Stimulated activated CD4-positive, alpha-beta T cell treated with anti-CD3 and anti-CD28 coated beads, Interleukin-2, amount 100 ng/mL, for 48 hours (primary cell): Measurements from ENCODE around the gene RNF152.

Source experiments
- DNase-seq, 2 donors: peaks; one replicate each; pipeline ENCODE4 v3.0.0-alpha.2; 2020

RNF152 gene

DNA sequence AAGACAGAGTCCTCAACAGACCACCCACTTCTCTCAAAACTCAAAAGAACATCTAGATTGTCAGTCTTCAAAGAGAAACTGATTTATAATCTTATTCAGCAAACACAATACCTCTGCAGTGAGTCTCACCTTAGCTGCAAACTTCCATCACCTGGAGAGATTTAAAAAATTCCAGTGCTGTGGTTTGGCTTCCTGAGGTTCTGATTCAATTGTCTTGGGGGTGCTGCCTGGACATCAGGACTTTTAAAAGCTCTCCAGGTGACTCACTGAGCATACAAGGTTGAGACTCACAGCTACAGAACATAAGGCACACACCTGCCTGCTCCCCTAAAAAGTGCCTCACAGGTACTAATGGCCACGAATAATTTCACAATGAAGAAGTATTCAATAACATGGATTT lies 40.3 kb downstream of the RNF152 start:
- no peak for DNase-seq

DNA sequence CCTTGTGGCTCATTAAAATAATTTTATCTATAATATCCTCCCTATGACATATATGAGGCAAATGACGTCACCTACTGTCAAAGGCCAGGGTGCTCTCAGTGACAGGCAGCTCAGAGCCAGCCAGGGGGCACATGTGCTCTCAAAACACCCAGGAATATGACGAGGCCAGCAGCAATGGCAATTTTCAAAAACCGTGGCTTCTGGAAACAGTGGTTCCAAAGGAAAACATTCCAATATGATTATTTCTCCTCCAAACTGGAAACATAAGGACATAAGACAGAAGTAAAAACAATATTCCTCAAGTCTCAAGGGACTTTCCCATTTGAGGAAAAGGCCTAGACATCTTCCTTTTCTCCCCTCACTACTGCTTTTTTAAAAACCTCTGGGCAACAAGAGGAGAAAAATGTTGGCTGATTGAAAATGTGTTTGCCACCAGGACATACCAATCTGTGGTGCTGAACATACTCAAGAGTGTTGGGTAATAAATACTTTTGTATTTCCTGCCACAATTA lies 40.8 kb downstream of the RNF152 start:
- DNase-seq: no peak

DNA sequence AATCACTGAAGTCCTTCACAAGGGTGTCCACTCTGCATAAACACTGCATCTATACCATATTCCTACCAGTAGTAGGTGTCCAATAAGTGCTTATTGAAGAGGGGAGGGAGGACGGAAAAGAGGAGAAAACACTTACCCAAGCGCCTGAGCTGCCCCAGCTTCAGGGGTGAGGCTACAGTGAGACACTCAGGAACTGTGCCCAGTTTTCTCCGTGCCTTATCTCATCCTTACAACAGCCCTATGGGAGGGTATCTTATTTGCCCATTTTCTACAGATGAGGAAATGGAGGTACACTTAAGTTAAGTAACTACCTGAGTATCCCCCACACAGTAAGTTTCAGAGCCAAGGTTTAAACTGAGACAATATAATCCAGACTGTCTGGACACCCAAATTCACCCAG lies 41.5 kb downstream of the RNF152 start:
- DNase-seq: no peak

DNA sequence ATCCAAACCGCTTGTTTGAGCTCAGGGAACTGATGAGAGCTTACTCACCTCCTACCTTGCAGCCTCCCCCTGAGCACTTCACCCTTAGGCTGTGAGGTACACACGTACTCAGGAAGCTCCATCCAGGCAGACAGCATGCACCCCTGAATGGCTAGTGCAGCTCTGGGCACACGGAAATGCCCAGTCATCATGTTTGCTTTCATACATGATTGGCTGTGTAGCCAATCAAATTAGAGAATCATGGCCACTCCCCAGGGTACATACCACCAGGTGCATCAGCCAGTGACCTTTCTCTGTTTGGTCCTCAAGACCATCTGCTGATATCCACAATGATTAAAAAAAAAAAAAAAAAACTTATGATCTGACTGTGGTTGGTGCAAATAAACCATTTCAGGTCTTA lies 42.1 kb downstream of the RNF152 start:
- DNase-seq: no peak

DNA sequence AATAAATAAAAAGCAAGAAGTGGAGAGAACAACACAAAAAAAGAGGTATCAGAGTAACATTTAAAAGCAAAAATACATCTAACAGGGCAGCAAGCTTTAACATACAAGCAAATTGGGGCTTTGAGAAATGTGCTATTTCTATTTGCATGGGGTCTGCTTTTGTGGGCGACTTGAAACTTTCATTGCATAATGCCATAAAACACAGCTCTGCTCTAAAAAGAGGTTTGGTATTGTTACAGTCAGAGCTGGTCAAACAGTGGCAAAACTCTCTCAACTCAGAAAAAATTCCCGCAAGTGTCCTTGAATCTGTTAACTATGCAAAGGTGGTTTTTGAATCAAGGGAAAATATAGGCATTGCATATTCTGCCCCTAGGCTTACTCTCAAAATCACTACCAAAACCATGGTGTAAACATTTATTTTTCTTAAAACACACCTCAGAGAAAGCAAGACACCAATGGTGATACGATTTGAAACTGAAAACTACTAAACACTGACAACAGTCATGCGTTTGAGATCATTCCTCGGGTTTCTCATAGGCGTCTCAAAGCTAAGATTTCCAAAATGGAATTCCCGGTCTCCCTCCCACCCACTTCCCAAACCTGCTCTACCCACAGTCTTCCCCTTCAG lies 45.5 kb downstream of the RNF152 start:
- DNase-seq: no peak

DNA sequence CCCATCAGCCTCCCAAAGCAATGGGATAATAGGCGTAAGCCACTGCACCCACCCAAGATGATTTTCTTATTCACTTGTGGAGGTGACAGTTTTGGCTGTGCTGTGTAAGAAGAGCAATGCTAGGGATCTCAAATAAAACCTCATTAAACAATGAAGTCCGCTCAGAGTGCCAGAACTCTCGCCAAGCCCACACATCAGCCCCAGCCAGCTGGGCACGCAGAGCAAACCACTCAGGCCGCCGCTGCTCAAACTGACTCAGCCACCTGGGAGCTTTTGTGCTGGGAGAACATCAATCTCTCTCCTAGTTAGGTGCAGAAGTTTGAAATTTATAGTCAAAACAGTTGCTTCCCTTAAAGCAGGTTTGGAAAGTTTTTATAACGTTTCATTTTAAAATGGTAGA lies 47.6 kb downstream of the RNF152 start:
- DNase-seq: no peak

DNA sequence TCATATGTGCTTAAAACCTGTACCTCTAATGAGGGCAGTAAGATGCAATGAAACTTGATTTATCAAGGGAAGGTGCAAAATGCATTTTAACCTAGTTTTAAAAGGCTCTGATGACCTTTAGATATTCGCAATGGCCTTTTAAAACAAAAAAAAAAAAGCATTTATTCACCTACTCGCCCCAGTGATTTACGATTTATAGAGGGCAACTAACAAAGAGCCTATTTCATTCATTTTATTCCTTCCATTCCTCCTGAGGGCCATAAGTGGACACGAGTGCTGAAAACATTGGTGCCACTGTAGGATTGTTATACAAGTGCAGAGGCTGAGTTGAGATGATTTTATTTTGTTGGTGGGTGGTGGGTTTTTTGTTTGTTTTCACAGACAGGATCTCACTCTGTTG lies 48.1 kb downstream of the RNF152 start:
- no peak for DNase-seq

DNA sequence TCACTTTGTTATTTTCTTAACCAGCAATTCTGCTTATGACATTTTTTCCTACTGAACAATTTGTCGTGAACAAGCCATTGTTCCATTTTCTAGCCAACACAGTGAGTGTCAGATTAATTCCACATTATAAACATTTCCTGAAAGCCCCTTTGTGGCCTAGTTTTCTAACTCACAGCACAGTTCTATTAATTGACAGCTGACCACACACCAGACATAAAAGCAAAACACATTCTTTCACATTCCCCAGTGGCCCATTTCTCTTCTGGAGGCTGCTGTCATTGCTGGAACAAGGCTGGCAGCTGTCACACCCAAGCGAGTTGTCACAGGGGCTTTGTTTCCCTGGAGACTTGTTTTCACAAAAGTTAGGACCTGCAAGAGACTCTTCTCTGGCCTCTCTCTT lies 50.7 kb downstream of the RNF152 start:
- no peak for DNase-seq

DNA sequence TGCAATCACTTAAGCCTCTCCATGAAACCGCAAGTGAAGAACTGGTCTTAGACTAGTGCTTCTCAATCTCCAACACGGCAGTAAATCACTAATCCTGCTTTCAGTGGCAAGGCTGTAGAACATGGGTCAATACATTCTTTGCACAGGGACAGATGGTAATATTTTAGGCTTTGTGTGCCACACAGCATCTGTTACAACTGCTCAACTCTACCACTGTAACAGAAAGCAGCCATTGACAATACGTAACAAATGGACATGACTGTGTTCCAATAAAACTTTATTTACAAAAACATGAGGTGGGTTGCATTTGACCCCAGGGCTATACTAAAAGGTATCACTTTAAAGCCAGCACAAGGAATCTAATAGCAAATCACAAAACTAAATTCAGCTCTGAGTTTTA lies 51.1 kb downstream of the RNF152 start:
- DNase-seq: no peak

DNA sequence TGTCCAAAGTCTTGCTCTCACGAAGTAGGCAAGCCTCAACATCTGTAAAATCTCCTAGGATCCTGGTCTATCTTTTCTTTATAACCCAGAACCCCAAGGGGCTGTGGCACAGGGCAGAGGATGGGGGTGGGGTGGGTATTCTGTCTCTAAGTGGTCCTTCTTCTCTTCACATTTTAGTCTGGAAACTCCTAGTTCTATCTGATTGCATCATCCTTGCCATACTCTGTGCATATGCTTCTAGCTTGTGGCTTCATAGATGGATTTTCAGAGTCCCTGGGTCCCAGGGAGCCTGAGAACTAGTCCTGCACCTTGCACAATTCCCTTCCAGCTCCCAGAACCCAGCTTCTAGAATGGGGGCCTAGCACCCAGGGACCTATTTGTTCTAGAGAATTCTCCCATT lies 52.5 kb downstream of the RNF152 start:
- DNase-seq: no peak

DNA sequence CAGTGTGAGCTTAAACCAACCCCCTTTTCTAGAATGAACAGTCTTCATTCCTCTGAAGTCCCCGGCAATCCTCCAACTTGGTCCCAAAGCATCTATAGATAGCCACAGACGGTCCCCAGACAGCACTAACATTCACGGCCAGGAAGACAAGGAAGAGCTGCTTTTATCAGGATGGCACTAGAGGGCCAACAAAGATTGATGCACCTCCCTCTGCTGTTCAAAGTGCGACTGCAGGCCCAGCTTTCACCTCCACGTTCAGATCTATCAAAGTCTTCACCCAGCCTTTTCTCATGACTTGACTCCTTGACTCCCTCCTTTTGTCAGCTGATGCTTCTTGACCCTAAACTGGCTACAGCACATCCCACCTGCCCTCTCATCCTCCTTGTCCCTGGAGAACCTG lies 54.3 kb downstream of the RNF152 start:
- no peak for DNase-seq

DNA sequence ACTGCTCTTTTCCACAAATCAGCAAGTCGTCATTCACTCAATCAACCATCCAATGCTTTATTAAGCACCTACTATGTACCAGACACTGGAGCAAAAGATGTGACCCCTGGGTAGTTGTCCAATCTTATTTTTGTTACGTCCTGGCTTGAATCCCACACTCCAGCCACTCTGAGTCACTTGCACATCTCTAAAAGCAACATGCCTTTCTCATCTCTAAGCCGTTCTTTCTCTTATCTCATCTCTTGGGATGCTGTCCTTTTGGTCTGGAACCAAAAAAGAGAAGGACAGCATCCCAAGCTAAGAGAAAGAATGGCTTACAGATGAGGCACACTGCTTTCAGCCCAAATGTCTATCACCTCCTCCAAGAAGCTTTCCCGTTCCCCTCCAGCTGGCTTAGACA lies 58.8 kb downstream of the RNF152 start:
- no peak for DNase-seq

DNA sequence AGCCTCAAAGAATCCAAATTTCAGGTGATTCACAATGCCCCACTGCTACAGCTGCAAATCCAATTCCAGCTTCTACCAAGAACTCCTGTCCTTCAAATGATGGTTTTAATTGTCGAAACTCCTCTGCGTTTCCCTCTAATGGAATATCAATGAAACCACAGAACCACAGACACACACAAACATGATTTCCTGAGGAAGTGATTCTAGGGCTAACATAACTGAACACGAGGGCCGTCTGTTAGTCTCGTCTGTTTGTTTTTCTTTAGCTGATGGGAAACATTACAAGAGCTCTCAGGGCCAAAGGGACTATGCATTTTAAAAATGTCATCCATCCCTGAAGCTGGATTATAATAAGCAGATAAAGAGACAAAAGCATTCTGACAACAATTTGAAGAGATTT lies 59.4 kb downstream of the RNF152 start:
- no peak for DNase-seq

DNA sequence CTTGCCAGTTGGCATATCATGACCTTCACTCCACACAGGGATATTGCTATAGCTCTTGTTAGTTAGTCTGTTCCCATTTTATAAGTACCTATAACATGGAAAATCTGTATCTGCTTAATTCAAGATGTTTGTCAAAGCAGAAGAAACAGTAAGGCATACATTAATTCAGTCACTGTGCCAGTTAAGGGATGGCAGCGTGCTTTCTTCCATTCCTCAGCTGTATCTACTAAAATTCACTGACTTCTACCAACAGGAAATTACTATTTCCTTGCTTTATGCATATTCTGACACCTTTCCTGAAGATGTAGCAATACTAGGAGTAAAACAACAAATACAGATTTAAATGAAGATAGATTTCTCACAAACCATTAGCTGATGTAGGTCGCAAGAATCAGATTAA lies 59.9 kb downstream of the RNF152 start:
- DNase-seq: no peak

DNA sequence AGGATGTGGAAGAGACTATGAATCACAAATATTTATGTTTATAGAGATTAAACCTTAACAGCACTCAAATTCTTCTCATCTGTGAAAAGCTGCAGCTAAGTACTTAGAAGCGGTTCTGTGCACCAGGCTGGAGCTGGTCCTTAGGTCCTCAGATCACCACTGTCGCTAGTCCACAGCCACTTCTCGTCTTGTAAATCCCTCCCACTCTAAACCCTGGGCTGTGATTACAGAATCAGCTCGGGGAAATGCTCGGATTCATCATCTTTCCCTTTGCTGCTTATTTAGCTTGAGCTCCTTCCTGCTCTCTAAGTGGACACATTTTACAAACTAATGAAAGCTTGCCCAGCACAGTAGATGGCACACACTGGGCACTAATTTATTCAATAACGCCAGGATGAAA lies 61.7 kb downstream of the RNF152 start:
- DNase-seq: no peak

DNA sequence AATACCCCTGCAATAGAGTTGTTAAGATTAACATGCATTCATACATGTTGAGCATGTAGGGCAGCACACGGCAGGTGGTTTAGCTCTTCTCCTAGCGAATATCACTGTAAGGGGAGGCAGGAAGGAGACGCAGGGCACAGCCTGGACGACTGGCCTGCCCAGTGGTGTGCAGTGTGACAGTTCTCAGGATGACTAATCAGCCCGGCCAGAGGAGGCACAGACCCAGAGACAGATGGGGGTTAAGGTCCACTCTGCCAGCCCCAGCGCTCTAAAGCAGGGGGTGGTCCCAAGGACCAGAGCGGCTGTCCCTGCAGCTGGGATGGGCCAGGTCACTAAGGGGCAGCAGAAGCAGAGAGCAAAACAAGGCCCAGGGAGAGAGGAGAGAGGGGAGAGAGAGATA lies 63.7 kb downstream of the RNF152 start:
- DNase-seq: no peak

DNA sequence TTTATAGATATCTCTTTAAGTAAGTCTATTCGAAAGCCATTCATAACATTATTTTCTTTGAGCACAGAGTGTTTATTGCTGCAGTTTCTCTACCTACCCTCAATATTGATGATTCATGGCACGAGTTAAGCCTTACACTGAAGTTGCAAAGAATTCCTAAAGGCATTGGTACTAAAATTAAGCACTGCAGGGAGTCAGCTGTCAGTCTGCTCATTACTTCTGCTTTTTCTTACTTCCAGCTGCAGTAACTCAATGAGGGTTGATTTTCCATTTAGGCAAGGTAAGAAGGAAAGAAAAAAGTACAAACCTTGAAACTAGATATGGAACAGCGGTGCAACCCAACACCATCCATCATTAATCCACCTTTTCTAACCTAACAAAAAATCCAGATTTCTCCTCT lies 65.2 kb downstream of the RNF152 start:
- no peak for DNase-seq

DNA sequence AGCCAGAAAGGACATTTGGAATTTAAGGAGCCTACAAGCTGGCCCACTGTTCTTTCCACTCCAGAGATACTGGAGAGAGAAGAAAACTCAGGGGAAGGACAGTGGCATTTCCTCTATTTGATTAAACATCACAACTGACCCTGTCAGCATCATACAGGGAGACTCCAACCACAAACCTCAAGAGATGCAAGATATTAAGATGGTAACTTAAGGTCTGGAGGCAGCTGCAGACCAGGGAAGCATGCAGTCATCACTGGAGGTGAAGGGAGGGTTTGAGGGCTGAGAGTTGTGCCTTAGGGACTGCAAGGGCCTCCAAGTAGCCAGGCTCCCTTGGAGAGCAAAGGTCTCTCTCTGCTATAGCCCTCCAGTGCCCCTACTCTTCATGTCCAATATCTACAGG lies 67.4 kb downstream of the RNF152 start:
- DNase-seq: no peak

DNA sequence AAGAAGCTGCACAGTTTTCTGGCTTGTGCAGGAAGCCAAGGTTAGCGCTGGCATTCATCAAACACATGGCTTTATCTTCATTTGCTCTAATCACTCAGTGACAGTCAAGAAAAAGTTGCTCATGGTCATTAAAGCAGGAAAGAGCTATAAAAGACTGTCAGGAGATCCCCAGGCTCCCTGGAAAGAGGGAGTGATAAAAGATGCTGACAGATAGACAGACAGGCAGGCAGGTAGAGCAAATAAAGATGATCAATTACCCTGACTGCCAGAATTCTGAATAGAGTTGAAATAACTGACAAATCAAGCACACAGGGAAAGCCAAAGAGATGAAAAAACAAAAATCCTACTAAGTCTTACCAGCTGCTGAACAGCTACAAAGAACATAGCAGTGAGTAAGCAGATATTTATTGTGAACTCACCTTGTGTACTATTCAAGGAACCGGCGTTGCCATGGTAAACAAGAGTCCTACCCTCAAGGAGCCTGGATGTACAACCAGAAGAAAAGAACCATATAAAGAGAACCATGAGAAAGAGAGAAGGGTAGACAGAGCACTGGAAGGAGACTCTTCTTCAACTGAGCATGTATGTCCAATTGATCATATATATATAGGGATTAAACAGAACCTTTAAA lies 68.0 kb downstream of the RNF152 start:
- no peak for DNase-seq

DNA sequence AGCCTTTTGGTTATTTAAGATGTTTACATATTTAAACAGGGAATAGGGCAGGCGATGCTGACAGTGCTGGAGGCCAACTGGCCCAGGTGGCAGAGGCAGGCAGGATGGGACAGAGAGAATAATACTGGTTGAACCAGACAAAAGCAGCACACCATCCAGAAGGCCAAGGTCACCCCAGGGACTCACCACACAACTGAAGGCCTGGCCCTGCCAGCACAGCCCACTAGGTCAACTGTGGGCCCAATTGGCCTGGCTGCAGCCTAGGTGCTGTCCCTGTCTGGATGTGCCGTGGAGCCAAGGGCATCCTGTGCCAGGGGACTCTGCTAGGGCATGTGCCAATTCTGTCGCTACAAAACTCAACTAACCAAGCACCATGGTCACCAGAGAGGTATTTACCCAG lies 69.2 kb downstream of the RNF152 start:
- no peak for DNase-seq

DNA sequence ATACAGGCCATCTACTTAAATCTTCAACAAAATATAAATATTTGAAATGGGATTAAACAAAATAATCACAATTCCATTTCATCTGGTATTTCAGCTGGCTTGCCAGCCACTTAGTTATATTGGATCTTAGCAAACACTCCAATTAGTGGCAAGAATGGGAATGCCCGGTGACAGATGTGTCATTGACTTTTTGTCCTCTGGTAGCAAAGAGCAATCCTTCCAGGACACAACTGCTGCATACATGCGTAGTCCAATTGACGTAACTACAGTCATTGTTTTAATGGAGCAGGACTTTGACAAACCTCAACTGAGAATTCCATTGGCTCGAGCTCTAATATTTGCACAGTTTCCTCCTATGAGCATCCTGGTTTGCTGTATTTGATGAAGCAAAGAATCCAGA lies 69.9 kb downstream of the RNF152 start:
- no peak for DNase-seq

DNA sequence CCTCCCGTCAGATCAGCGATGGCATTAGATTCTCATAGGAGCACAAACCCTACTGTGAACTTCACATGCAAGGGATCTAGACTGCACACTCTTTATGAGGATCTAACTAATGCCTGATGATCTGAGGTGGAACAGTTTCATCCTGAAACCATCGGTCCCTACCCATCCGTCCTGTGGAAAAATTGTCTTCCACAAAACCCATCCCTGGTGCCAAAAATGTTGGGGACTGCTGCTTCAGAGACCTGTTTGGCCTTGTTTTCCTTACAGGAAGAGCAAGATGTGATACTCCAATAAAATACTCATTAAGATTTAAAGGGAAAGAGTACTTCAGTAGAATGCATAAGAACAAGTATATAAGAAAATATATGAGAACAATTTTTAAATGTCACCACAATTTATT lies 71.1 kb downstream of the RNF152 start:
- DNase-seq: no peak

DNA sequence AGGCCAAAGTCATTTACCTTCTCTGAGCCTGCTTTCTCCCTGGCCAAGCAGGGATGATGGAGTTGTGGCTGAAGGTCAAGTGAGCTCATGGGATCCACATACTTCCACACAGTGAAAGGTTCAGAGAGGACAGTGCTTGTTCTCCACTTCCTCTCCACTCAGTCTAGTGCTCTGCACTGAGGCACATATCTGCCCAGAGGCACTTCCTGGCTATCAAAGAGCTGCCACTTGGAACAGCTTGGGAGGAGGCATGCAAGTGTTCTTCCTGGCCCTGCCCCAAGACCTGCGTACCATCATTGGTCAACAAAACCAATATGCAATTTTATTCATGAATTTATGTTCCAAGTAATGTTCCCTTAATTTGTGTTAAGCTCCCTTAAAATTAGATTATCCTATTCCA lies 71.9 kb downstream of the RNF152 start:
- no peak for DNase-seq

DNA sequence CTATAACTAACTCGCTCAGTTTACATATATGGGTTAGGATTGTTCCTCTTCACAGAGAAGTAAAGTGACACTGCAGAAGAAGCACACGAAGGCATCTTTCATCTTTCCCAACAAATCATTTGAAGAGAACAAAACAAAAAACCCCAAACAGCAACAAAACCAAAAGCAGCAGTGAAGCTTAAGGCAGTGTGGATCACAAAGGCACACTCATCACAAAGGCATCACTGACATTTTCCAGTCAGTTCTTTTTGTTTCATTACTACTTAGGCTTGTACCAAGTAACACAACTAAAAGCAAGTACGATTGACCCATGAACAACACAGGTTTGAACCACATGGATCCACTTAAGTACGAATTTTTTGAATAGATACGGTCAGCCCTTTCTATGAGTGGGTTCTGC lies 75.7 kb downstream of the RNF152 start:
- DNase-seq: no peak

DNA sequence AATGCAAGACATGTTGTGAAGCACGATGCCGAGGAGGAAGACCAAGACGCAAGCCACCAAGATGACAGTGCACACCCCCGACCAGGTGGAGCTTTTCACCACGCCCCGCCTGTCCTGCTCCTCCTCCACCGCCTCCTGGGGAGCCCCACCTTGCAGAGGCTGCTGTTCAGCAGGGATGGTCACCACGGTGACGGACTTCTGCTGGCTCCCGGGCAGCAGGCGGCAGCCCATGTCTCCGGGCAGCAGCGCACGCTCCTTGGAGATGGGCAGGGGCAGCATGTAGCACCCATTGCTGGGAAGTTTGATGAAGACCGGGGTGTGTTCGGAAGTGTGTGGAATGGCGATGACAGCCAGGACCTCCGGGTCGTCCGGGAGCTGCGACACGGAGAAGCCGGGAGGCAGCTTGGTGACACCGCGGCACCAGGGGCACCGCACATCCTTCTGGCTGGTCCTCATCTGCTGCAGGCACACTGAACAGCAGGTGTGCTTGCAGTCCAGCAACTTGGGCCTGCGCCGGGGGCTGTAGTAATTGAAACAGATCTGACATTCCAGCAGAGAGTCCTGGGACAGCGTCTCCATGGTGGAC lies 76.8 kb downstream of the RNF152 start:
- no peak for DNase-seq
